NCI-H1694 treated with DMSO at 0.1 percent for 48 hours (cell line): ENCODE results near the gene DDI2.

Experiments used
- DNase-seq: peaks from one replicate; lab custom pipeline; 2025; lab: John Stamatoyannopoulos, UW

The DDI2 gene

GRCh38 chr1:15704526-15705183 lies 87.4 kb downstream of the DDI2 start:
- DNase-seq, result no peak

DNA sequence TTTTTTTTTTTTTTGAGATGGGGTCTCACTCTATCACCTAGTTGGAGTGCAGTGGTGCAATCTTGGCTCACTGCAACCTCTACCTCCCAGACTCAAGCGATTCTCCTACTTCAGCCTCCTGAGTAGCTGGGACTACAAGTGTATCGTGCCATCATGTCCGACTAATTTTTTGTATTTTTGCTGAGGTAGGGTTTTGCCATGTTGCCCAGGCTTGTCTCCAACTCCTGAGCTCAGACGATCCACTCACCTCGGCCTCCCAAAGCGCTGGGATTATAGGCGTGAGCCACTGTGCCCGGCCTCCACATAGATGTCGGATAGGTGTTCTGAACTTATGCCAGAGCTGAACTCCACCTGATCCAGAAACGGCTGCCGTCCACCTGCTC lies 87.9 kb downstream of the DDI2 start:
- DNase-seq, result no peak

- DNase-seq, result no peak
Observed at GRCh38 chr1:15706751-15707150, 89.5 kb downstream of the DDI2 start.

- no peak for DNase-seq
Observed at GRCh38 chr1:15707239-15707925, 90.1 kb downstream of the DDI2 start.

DNA sequence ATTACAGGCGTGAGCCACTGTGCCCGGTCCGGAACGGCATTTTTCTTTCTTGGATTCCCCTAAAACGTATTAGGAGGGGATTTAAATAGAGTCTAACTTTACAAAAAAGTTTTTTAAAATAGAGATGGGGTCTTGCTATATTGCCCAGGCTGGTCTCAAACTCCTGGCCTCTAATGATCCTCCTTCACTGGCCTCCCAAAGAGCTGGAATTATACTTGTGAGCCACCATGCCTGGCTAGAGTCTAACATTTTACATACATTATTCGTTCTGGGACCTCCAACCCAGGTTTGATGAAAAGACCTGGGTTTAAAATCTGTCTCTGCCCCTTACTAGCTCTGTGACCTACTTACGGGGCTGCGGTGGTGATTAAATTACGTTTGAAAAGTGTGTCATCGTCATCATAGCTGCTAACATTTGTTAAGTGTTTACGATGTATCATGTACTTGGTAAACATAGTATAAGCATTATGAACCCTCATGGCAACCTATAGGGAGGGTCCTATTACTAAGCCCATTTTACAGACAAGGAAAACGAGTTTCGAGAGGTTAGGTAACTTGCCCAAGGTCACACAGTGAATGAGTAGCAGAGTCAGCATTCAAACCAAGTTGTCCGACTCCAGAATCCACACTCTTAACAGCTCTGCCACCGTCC lies 91.4 kb downstream of the DDI2 start:
- DNase-seq, result no peak

DNA sequence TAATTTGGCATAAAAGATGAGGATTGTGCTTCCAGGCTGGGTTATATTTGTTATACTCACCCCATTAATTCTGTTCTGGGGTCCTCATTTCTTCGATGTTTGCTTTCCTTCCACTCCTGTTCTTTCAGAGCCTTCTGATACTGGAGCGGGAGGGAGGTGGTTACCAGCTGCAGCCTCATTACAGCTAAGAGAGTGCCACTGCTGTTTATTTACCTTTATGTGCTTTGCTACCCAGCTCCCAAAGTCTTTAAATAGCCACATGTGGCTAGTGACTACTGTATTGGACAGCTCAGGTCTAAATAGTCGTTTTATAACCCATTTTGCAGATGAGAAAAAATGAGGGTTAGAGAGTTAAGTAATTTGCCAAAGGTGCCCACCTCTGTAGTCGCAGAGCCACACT lies 92.0 kb downstream of the DDI2 start:
- no peak for DNase-seq

GRCh38 chr1:15712168-15712567 lies 94.9 kb downstream of the DDI2 start:
- DNase-seq, result no peak

GRCh38 chr1:15714406-15715136 lies 97.3 kb downstream of the DDI2 start:
- DNase-seq, result no peak

GRCh38 chr1:15717418-15718125 lies 100.3 kb downstream of the DDI2 start:
- no peak for DNase-seq

GRCh38 chr1:15718199-15718601 lies 100.9 kb downstream of the DDI2 start:
- DNase-seq, result no peak
